GM19025 (cell line): Measurements from ENCODE around the gene GZMH.
"Not testable (repeated sequence)": the region's sequence is repeated elsewhere in the genome, so short reads cannot be mapped to it uniquely, and the experiment has no call there.

ENCODE experiments used
- ATAC-seq: cut with Tn5 transposase; IDR thresholded peaks from one replicate; pipeline ENCODE4 v1.9.1; 2021; ENCODE audit warnings: mild to moderate bottlenecking, low read depth, moderate library complexity; ENCODE audit not compliant: unreplicated experiment

GZMH gene, protein sequence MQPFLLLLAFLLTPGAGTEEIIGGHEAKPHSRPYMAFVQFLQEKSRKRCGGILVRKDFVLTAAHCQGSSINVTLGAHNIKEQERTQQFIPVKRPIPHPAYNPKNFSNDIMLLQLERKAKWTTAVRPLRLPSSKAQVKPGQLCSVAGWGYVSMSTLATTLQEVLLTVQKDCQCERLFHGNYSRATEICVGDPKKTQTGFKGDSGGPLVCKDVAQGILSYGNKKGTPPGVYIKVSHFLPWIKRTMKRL

GRCh38 chr14:24609655-24610344 lies at the start of gene GZMH:
Gene GZMH, minus strand, starts transcription at chr14:24609685. Its CDS starts 72 bp downstream, at chr14:24609613.
- ATAC-seq: peak; percentile 43

- ATAC-seq: not testable (repeated sequence)
Observed at GRCh38 chr14:24648361-24648760, 38.9 kb upstream of the GZMH start.

- no peak for ATAC-seq
Observed at GRCh38 chr14:24639905-24640304, 30.4 kb upstream of the GZMH start.

DNA sequence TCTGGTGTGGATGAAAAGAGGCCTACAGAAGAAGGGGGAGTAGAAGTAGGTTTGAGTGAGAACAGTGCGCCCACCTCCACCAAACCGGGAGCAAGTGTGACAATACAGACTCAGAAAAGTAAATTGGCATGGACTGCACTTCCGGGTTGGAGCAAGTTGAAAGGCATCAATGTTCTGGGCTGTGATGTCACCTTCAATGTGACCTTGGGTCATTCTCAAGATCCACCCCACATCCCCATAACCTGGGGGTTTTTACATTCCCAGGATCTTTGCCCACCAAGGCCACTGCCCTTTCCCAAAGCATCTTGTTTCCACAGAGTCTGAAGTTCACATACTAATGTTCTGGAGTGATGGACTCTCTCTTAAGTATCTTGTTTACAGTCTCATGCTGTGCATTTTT lies 29.8 kb upstream of the GZMH start:
- no peak for ATAC-seq

GRCh38 chr14:24634158-24634557 lies 24.7 kb upstream of the GZMH start, which contains the start of gene GZMB:
Gene GZMB, minus strand, starts transcription at chr14:24634190. Its CDS starts 30 bp downstream, at chr14:24634160.
- no peak for ATAC-seq

DNA sequence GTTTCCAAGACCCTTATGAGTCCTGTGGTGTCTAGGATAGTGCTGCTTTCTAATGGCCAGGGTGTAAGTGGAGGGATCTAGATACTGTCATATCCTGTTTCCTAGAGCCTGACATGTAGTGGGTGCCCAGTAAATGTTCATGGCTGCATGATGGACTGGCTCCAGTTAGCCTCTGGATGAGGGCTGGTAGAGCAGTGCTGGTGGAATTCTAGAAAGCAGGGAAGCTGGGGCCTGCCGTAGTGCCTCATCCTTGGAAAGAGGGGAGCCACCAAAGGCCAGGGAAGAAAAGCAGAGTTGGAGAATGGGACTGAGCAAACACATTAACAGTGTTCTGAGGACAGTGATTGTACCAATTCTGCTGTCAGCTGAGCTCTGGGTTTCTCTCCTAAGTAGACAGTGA lies 23.9 kb upstream of the GZMH start:
- ATAC-seq: no peak

GRCh38 chr14:24632761-24633160 lies 23.3 kb upstream of the GZMH start:
- no peak for ATAC-seq

DNA sequence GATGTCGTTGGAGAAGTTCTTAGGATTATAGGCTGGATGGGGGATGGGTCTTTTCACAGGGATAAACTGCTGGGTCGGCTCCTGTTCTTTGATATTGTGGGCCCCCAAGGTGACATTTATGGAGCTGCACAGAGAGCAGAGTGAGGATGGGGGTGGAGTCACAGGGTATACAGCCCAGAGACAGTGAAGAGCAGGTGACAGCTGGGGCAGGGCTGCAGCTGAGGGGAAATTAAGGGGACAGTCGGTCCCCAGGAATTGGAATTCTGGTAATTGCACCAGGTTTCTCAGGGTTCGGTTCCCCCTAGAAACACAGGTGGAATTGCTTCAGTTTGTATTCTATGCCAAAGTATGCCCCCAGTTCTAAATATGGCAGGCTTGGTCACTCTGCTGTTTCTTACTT lies 22.9 kb upstream of the GZMH start:
- no peak for ATAC-seq

DNA sequence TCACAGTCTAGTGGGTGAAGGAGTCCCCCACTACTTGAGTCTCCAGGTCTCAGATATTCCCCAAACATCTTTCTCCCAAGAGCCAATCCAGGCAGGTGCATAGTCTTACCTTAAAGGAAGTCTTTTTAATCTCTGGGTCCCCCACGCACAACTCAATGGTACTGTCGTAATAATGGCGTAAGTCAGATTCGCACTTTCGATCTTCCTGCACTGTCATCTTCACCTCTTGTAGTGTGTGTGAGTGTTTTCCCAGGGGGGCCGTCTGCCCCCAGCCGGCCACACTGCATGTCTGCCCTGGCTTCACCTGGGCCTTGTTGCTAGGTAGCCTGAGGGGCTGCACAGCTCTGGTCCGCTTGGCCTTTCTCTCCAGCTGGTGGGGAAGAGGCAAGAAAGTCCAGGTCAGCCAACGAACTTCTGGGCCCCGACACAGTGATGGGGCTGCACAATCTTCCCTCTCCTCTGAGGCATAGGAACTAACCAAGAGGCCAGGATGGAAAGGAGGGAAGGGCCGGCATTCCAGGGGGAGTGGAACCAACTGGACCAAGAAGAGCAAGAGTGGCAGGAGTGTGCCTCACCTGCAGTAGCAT lies 22.4 kb upstream of the GZMH start:
- ATAC-seq: no peak

- no peak for ATAC-seq
Observed at GRCh38 chr14:24630872-24631477, 21.5 kb upstream of the GZMH start.

DNA sequence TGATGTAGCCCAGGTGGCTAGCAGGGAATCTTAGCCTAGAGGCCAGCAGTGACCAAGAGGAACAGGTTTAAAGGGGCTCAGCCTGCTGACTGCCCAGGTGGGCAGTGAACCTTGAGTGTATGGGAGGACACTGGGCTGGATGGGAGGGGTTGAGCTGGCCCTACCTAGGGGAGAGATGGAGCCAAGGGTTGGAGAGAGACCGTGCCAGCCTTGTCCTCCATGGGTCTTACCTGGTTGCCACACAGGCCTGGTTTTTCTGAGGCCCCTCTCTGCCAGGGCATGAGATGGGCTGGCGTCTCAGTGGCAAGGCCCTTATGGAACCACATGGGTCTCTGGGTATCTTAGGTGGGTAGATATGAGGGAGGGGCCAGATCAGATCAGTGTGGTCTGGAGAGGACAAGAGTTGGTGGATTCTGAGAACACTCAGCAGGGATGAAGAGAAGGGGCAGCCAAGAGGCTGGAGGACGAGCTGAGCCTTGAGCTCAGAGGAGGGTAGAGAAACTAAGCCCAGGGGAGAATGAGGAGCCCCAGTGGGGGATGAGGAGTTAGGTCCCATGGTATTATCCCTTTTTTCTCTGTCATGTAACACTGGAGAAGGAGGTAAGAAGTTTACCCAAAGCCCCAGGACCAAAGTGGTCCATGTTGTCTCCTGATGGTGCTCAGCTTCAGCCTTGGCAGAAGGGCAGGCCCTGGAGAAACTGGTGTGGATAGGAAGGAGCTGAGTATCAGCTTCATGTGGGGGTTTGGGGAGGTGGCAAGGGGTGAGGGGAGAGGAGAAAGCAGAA lies 20.8 kb upstream of the GZMH start:
- ATAC-seq: no peak

DNA sequence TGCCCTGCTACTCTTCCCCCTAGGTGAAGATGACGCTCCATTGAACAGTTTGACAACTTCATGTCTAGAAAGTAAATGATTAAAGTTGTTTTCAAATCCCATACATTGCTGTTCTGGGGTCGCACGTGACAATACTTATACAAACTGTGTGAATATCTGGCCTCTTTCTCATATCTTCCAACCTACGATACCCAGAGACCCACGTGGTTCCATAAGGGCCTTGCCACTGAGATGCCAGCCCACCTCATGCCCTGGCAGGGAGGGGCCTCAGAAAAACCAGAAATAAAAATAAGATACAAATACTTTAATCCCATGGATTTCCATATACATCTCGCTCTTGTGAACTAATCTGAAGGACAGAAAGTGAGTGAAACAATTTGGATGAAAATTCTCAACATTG lies 20.0 kb upstream of the GZMH start:
- no peak for ATAC-seq

DNA sequence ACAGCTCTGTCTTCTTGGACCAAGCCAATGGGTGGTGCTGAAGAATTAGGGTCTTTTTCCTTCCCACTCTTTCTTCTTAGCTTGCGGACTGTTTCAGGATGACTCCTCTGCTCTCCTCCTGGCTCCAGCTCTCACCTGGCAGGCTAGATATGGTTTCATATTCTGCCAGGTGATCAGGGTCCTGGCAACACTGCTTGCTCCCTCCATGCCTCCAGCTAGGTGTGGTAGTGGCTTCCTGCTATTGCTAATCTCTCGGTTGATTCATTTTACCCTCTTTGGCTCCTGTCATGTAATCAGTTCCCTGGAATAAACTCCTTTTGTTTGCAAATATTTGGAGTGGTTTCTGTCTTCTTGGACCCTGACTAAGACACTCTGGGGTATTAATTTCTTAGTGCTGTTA lies 4.3 kb upstream of the GZMH start:
- ATAC-seq: no peak

- no peak for ATAC-seq
Observed at GRCh38 chr14:24613241-24613640, 3.8 kb upstream of the GZMH start.

DNA sequence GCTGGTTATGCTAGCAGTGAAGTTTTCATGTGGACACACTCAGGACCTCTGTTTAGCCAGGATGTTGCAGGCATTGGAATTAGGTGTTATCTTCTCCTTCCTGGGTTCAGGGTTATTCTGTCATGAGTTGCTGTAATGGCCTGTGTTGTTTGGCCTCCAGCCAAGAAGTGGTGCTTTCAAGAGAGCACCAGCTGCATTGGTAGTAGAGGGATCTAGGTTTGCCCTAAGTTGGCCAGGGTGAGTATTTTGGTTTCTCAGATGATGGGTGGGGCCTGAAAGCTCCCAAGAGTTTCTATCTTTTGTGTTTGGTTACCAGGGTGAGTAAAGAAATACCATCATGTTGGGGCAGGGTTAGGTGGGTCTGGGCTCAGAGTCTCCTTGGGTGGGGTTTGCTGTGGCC lies 2.7 kb upstream of the GZMH start:
- ATAC-seq: no peak

GRCh38 chr14:24607635-24608514 lies 1.6 kb downstream of the GZMH start:
- ATAC-seq: no peak

GRCh38 chr14:24607081-24607480 lies 2.4 kb downstream of the GZMH start:
- ATAC-seq: no peak

DNA sequence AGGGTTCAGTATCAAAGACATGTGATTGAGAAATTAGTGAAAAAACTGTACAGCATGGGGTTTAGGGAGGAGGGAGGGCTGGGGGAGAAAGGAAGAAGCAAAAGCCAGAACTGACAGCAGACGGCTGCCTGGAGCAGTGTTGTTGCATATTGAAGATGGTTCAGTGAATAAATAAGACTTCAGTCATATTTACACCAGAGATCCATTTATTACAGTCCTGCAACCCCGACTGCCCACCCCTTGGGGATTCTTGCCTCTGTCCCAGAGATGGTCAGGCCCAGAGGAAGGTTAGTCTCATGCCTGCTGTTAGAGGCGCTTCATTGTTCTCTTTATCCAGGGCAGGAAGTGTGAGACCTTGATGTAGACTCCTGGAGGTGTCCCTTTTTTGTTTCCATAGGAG lies 3.2 kb downstream of the GZMH start:
- no peak for ATAC-seq

DNA sequence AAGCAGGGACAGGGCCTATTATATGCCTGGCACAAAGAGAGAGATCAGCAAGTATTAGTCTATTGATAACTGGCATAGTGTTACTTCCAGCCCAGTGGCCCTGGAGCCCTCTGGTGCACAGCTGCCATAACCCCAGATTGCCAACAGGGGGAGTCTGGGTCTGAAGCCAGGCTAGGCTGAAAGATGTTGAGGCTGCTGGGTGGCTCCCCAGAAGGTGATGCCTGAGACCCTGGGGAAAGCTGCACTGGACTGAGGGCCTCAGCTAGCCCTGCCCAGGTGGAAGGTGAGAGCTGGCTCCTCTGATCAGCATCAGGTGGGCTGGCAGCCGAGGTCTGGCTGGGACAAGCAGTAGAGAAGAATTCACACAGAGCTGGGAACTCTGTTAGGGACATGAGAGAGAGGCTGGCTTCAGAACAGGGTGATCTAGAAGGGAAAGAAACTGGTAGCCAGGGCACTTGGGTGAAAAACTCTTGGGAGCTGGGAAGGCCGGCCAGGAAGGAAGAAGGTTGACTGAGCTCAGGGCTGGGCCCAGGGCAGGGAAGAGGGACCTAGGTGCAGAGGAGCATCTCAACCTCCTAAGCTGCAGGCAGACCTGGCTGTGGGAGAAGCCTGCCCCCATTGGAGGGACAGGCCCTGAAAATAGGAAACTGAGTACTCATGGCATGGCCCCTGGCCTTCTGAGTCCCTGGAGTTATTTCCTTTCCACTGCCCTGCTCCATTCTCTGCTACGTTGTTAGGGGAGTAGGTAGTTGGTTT lies 3.9 kb downstream of the GZMH start:
- no peak for ATAC-seq
